HTERT RPE-1 (cell line): ENCODE measurements around the gene TNKS1BP1.
"Not testable (repeated sequence)": the region's sequence is repeated elsewhere in the genome, so short reads cannot be mapped to it uniquely, and the experiment has no call there.

Experiments
- in situ Hi-C: fragments of 300-500 bp; cut with MboI; formaldehyde crosslinking; loops from 4 replicates; pipeline ENCODE4 v1.14.3; 2020; ENCODE audit warnings: low sequenced_read_pairs

TNKS1BP1 gene

DNA sequence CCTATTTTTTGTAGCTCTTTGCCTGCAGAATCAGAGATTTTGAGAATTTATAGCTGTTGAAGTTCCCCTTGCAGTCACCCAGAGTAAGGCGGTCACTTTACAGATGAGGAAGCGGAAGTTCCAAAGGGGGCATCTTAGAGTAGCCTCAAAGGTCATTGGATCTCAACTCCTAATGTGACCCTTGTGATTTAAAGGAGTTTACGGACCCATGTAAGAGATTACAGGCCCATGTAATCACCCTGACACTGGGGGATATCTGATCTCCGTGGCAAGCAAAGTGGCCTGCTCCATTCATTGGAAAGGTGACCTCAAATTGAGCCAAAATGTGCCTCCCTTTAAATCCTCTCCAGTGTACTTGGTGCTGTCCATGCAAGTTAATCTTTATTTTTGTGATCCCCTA, 29.1 kb upstream of the TNKS1BP1 start:
- in situ Hi-C loops, result no loop called here

DNA sequence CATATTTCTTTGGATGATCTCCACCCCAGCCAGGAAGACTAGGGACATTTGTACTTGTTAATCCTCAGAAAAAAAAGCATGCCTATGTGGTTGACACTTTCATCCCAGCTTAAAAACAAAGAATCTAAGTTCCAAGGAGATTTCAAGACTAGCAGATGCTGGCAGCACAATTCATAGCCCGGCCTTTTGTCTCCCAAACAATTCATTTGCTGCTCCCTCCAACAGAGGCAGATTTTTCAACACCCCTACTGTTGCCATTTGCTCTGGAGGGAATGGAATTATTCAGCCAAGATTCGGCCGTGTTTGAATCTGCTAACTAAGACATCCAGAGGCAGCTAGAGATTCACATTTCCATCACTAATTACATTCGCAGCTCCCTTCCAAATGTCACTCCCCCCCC, 28.7 kb upstream of the TNKS1BP1 start:
- in situ Hi-C loops, result no loop called here

DNA sequence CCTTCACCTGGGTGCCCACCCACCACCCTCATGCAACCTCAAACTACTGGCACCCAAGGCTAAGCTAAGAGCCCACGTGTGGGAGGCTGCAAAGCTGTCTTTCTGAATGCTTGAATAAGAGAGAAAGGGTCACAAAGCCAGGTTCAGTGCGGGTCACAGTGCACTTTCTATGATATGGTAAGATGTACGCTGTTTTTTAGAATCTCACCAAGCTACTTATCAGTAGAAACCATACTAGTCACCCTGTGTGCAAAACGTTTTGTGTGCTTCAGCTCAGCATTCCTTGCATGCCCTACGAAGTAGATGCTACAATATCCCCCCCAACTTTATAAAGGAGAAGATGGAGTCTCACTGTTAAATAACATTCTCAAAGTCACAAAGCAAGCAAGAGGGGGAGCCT, 28.3 kb upstream of the TNKS1BP1 start:
- in situ Hi-C loops, result no loop called here

DNA sequence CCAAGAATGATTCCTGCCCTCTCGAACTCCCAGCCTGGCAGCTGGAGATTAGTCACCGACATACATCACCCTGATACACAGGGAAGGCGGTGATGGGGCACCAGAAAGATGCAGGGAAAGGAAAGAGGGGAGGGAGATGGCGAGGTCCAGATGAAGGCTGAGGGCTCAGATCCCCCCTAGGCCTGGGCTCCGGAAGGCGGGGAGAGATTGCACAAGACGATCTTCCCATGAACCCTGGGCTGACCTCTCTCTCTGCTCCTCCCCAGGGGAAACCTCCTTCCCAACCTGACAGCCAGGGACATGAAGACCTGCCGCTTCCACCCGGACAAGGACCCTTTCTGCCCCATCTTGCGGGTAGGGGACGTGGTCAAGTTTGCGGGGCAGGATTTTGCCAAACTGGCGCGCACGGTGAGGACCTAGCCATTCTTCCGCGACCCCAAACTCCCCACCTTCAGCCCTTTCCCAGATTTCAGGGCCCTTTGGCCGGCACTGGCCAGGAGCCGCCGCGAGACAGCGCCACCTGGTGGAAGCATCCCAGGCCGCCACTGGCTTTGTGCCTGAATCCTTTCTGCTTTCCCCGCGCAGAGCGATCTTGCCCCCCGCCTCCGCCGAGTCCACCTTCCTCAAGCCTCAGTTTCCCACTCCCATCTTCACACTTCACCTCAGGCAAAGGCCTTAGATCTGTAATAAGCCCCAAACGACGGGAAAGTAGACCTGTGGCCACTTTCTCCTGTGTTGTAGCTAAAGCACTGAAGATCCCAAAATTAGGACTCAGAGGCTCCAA, 24.9 kb upstream of the TNKS1BP1 start:
- in situ Hi-C loops, result no loop called here

DNA sequence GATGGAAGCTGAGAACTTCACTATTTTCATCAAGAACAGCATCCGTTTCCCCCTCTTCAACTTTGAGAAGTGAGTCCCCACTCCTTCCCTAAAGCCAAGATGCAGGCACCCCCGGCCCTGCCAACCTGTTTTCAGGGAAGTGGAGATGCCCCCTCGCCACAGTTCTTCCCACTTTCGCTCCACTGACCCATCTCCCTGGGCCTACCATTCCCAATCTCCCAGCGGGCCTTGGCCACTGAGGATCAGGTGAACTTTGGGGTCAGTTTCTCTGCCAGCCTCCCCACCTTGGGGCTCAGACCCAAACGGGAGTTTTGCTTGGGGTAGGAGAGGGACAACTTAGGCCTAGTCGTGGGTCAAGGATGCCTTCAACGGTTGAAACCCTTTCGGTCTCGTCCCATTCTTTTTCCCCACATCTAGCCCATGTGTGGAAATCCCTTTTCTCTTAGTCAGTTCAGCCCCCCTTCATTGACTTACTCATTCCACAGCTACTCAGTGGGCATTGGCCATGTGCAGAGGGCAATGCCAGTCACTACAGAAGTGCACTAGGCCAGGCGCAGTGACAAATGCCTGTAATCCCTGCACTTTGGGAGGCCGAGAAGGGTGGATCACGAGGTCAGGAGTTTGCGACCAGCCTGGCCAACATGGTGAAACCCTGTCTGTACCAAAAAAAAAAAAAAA, 24.0 kb upstream of the TNKS1BP1 start:
- in situ Hi-C loops, result no loop called here

DNA sequence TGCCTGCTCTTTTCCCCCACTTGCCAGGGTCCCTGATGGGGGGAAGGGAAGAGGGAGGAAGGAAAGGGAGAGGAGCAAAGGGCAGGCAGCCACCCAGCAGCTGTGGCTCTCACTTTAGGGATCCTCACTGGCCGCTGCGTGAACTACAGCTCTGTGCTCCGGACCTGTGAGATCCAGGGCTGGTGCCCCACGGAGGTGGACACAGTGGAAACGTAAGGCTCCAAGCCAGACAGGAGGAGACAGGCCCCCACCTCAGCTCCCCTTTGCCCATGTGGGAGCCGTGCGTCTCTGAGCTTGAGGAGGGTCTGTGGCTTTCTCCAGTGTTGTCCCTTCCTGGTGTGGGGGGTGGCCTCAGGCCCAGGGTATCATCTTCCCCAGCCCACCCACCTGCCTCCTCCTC, 23.3 kb upstream of the TNKS1BP1 start:
- in situ Hi-C loops, result no loop called here

DNA sequence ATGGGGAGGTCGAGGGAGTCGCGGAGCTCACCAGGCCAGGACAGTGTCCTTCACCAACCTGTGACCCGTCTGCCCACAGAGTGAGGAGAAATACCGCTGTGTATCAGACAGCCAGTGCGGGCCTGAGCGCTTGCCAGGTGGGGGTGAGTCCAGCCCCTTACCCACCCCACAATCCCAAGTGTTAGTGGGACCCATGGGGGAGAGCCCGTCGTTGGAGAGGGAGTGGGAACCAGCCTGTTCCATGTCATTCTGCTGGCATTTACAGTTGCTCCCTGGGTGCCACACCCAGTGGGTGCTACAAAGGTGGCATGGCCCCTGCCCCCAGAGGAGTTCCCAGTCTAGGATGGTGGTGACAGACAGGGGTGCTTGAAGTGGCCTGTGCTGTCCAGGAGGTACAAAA, 22.6 kb upstream of the TNKS1BP1 start:
- in situ Hi-C loops, result no loop called here

DNA sequence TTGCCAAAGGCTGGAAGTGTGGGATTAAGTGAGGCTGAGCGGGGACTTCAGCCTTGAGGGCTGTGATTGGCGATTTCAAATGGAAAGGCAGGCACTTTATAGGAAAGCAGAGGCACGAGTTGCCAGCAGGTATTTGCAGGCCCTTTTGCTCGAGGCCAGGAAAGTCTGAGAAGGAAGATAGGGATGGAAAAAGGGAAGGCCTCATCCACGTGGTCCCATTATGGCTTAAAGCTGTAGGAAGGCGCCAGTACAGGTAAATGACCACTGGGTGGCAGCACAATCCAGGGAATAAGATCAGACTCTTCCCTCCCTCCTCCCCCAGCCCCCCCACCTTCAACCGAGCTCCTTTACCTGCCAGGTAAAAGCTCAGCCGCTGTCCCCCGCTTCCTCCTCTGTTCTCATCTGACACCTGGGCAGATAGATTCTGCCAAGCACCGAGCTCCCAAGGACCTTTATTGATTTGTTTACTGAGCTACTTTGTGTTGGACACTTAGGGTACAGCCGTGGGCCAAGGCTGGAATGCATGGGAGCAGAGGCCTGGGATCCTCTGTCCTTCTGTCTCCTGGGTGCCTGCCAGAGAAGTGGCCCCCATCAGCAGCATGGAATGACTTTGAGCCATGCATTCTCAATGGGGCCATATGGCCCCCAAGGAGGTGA, 20.9 kb upstream of the TNKS1BP1 start:
- in situ Hi-C loops, result no loop called here

DNA sequence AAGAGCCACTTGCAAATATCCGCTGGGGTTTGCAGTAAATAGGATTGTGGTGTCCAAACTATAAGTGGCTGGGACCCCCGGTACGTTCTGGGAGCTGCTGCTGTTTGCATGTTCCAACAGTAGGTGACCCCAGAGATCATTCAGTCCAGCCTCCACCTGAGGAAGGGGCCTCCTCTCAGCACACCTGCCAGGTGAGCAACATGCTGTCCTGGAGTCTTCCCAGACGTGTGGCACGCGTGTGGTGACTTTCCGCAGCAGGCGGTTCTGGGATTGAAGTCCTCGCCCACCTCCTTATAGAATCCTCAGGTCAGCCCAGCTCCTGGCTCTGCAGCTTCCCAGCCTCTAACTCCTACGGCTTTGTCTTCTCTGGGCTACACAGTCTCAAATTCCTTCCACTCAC, 20.1 kb upstream of the TNKS1BP1 start:
- in situ Hi-C loops, result no loop called here

DNA sequence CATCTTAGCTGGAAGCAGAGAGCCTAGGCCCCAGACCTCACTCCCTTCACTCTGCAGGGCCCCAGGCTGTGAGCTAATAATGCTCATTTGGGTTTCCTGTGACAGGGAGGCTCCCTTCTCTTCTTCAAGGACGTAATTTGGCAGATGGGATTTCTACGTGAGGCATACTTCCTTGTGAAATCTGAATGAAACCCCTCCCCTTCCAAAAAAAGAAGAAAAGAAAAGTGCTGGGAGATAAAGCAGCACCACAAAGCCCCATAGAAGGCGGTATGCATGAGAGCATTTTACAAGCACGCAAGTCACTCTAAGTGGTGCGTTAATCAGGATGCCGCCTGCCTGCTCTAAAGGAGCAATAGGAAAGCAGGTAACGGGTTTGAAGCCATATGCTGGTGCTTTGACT, 19.1 kb upstream of the TNKS1BP1 start:
- in situ Hi-C loops, result no loop called here

DNA sequence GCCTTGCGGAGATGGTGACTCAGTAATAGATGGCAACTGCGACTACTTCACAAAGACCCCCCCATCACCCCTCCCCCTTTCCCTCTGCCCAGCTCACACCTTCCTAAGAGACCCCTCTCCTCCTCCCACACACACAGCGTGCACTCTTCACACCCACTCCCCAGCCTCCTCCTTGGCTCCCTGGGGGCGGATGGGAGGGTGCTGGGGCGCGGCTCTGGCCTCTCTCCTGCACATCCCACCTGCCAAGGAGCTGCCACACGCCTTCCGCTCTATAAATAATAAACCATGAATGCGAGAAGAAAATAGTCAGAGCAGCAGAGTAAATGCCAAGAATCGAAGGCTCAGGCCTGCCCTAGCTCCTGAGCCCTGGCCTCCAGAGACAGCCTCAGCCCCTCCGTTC, 17.9 kb upstream of the TNKS1BP1 start:
- in situ Hi-C loops, result no loop called here

DNA sequence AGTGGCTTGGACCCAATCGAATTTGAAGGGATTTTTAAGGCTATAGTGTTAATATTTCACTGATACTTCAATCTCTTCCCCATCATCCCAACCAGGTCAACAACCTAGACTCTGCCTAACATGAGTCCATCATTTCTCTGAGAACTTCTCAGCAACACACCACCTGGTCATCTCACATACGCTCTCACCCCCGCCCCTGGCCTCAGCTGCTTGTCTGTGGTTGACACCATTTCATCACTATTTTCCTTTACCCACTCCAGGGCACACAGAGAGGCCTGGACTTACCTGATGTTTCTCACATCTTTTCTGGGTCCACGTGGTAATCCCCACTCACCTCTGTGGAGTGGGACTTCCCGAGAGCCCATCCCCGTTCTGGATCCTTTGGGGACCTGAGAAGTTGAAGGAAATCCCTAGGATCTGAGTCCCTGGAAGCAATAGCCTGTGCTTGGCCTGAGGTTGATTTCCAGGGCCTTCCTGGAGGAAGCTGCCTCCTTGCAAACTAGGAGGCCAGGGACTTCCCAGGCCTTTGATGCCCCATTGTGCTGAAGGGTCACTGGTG, 16.6 kb upstream of the TNKS1BP1 start:
- in situ Hi-C loops, result no loop called here

DNA sequence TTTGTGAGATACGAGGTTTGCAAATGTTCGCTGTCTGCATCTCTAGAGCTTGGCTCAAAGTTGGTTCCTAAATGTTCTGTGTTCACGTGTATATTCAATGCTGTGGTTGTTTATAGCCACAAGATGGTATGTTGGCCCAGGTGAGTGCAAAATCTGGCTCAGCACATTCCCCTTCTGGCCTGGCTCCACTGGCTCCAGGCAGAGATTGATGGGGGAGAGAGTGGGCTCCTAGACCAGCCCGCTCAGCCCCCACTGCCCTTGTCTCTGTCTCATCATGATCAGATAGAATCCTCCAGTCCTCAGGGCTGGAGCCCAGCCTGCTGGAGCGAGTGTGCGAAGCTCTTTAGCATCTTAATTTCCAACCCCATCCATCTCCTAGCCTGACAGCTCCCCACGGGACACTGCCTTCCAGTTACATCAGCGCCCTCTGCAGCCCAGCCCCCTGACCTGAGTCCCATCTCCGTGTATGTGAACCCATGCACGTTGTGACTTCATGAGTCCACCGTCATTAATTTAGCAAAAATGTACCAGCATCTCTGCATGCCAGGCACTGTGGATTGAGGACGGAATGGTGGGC, 15.4 kb upstream of the TNKS1BP1 start:
- in situ Hi-C loops, result no loop called here

DNA sequence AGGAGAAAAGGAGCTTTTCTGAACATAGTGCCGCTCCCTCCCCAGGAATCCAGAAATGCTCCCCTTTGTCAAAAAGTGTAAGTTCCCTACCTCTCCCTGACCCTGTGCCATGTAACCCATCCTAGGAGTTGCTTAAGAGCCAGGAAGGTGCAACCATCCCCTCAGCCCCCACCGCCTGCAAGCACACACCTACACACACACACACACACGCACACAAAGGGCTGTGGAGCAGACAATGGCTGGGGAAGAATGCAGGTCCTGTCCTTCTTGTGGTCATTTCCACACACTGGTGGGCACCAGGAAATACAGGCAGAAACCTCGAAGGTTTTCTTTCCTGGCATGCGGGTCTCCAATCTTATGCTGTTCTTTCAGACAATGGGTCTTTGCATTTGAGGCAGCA, 14.6 kb upstream of the TNKS1BP1 start:
- in situ Hi-C loops, result no loop called here

DNA sequence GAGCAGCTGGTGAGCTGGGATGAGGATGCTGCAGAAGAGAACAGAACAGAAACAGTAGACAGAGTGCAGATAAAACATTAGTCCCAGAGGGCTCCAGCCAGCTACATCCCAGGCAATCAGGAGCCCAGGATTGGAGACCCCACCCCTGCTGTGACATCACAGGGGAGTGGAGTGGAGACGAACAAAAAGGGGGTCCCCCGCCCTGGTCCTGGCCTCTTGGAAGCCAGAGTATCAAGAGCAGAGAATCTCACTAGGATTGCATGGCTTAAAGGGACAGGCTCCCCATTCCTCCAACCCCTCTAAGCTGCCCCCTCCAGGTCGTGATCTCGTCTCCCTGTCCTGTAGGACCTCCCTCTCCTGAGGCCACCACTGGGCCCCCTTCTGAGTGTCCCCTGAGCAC, 13.4 kb upstream of the TNKS1BP1 start, which contains the start of gene P2RX3:
P2RX3 (plus strand) TSS at position 211 of the 400 bp plus-strand sequence. CDS start 199 bp downstream, outside the sequence.
- in situ Hi-C loops, result no loop called here

DNA sequence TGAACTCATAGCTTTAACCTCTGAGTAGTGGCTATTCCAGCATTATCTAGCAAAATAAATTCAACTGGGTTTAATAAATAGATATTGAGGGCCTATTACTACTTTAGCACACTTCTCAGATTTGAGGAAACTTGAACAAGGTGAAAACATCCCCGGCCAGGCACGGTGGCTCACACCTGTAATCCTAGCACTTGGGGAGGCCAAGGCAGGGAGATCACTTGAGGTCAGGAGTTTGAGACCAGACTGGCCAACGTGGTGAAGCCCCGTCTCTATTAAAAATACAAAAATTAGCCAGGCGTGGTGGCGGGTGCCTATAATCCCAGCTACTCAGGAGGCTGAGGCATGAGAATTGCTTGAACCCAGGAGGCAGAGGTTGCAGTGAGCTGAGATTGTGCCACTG, 12.1 kb upstream of the TNKS1BP1 start:
- in situ Hi-C loops, result not testable (repeated sequence)

DNA sequence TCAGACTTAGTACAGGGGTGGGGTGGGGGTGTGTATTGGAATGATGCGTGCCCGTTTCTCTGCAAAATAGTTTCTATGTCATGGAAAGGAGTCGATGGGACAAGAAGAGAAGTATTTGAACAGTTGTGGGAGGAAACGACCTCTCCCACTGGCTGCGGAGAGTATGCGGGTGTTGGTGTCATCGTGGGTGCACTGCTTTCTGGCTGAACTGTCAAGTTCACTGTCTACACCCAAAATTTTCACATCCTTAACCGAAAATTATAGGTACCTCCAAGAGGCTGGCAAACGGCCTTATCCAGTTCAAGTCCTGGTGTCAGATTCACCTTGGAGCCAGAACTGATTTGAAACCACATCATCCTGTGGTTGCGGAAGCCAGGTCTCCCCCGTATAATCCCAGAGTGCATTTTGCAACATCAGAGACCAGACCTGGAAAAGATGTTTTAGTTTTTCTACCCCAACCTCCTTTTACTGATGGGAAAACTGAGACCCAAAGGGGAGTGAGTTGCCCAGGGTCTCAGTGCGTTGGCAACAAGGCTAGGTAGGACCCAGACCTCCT, 11.4 kb upstream of the TNKS1BP1 start:
- in situ Hi-C loops, result no loop called here

DNA sequence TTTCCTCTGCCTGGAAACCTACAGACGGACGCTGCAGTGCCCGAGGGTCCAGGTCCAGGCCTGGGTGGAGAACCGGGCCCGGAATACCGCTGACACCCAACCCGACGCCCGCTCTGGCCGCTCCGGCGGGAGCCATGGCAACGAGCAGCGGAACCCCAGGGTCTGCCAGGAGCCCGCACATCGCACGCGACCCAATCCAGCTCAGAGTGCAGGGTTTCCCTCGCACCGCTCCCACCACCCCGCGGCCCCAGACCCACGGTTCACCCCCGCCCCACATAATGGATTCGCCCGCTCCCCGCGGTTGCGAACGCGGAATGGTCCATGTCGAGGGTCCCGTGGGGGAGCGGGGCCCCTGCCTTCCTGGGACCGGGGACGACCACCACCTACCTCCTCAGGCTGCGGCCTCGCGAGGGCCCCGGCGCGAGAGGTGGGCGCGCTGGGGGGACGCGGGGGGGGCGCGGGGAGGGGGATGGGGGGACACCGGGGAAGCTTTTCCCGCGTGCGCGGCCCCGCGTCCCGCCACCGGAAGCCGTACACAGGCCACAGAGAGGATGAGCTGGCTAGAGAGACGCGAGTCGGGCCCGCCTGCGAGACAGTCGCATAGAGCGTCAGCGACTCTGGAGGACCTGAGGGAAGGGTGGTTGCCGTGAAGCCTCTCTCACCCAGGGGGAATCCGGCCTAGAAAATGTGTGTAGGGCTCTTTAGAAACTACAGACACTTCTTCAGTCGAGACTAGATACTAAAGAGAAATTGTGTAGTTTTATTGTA, 10.8 kb upstream of the TNKS1BP1 start, which contains the start of gene SSRP1:
SSRP1 (minus strand) TSS at position 550 of the 768 bp plus-strand sequence. CDS start 771 bp downstream, outside the sequence.
- in situ Hi-C loops, result no loop called here

DNA sequence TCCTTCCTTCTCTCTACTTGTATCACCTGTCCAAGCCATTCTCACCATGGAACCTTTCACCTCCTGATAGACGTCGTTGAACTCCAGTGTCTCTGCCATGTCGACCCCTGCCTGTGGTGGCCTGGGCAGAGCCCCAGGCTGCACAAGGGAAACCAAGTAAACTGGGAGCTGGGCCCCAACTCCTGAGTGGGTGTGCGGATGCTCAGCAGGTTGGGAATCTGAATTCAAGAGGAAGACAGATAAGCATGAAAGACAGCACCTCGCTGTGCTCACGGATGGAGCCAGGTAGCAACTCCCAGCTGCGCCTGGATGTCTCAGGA, 10.2 kb upstream of the TNKS1BP1 start:
- in situ Hi-C loops, result no loop called here
